CD4-positive, alpha-beta T cell (primary cell): ENCODE results near the gene ZNF143. TPM values are rescaled to one million over a fixed set of nuclear protein-coding genes. Genes with fewer than 3 reads are reported as not detected.

Source experiments
- ATAC-seq: fragments of 200-7000 bp; cut with Tn5 transposase; one replicate; pipeline ENCODE4 v1.10.0; 2022; ENCODE audit warnings: mild to moderate bottlenecking; ENCODE audit not compliant: poor library complexity
- CTCF ChIA-PET: fragments of 350-600 bp; sonication (Branson Sonifier 250); formaldehyde crosslinking; loops from one replicate; lab custom pipeline; 2021; ENCODE audit warnings: antibody characterized with exemption, inconsistent platforms; lab: Charles Lee
- POLR2A ChIA-PET: fragments of 350-600 bp; sonication (Branson Sonifier 250); formaldehyde crosslinking; loops from one replicate; lab custom pipeline; 2021; ENCODE audit warnings: antibody characterized with exemption, inconsistent platforms; lab: Charles Lee
- DNase-seq, 14 experiments: peaks; one replicate each; pipeline ENCODE4 v3.0.0-alpha.2; 2013 to 2020; ENCODE audit warnings: mixed read lengths in 2 of 14
- H3K27ac ChIP-seq, 2 donors: one replicate each; pipeline versions ENCODE4 v1.5.1 to v1.7.0; 2013; ENCODE audit warnings: low read length in 2 of 2, low read depth in 1 of 2, mild to moderate bottlenecking in 1 of 2
- H3K27me3 ChIP-seq, 2 experiments: 1 replicate in 1 of 2; 2 replicates in 1 of 2; pipeline versions ENCODE4 v1.6.1 to v1.7.0; 2013; ENCODE audit warnings: low read length in 2 of 2, control low read depth in 1 of 2, mild to moderate bottlenecking in 1 of 2, moderate library complexity in 1 of 2; ENCODE audit not compliant: insufficient read depth in 2 of 2, control insufficient read depth in 1 of 2
- H3K36me3 ChIP-seq: one replicate; pipeline ENCODE4 v1.6.1; 2013; ENCODE audit warnings: low read length, control low read depth; ENCODE audit not compliant: insufficient read depth
- H3K4me1 ChIP-seq: one replicate; pipeline ENCODE4 v1.6.1; 2013; ENCODE audit warnings: low read length, control low read depth; ENCODE audit not compliant: insufficient read depth
- H3K4me3 ChIP-seq: one replicate; pipeline ENCODE4 v1.5.1; 2013; ENCODE audit warnings: mild to moderate bottlenecking, low read length, moderate library complexity
- H3K9me3 ChIP-seq, 2 experiments: 1 replicate in 1 of 2; 2 replicates in 1 of 2; pipeline versions ENCODE4 v1.6.1 to v1.7.0; 2013; ENCODE audit warnings: low read length in 2 of 2, mild to moderate bottlenecking in 2 of 2, control low read depth in 1 of 2, moderate library complexity in 1 of 2; ENCODE audit not compliant: control insufficient read depth in 1 of 2, insufficient read depth in 1 of 2
- H3K27ac Mint-ChIP-seq: one replicate; pipeline ENCODE4 v1.8.0; 2020; ENCODE audit warnings: mixed read lengths
- H3K27me3 Mint-ChIP-seq: one replicate; pipeline ENCODE4 v1.8.0; 2021; ENCODE audit warnings: mixed read lengths
- H3K36me3 Mint-ChIP-seq: one replicate; pipeline ENCODE4 v1.8.0; 2021; ENCODE audit warnings: low read depth, mixed read lengths
- H3K4me1 Mint-ChIP-seq: one replicate; pipeline ENCODE4 v1.8.0; 2021; ENCODE audit warnings: low read depth, mixed read lengths
- H3K4me3 Mint-ChIP-seq: one replicate; pipeline ENCODE4 v1.8.0; 2020; ENCODE audit warnings: mild to moderate bottlenecking, mixed read lengths
- H3K9me3 Mint-ChIP-seq: one replicate; pipeline ENCODE4 v1.8.0; 2020; ENCODE audit warnings: mixed read lengths
- CTCF ChIP-seq: fragments of 200-600 bp; IDR thresholded peaks from one replicate; pipeline ENCODE4 v1.8.0; 2022; ENCODE audit warnings: antibody characterized with exemption, mild to moderate bottlenecking
- intact Hi-C, 2 experiments: fragments of 100-400 bp; cut with DNase I in 1 of 2; cut with micrococcal nuclease in 1 of 2; formaldehyde crosslinking; loops; one replicate each; pipeline versions ENCODE4 v1.15.1 to v1.9.0; 2023 to 2025; cut with DNase I, micrococcal nuclease
- total RNA-seq, 174 experiments: library from RNA in 2 of 174; stranded (reverse) in 2 of 174; gene quantifications; one replicate each; pipeline ENCODE4 v1.2.3 and lab custom pipeline; 2021 to 2026

Gene ZNF143
- total RNA-seq, 2 experiments from 2014 or later, result 18.0 to 20.3 TPM

- intact Hi-C loops, result no loop called here
- no peak overlapping the region for H3K4me3 Mint-ChIP-seq
- DNase-seq (no peak), ATAC-seq (no peak)
- no peak for TF ChIP-seq CTCF
- no peak overlapping the region for H3K27ac ChIP-seq
- H3K36me3 ChIP-seq, result peaks cover 42% of the 10 kb centered on the region
- H3K4me1 Mint-ChIP-seq, result no peaks in the 10 kb centered on the region
- H3K27me3 ChIP-seq, result no peaks in the 10 kb centered on the region
- H3K36me3 Mint-ChIP-seq, result peaks cover 42% of the 10 kb centered on the region
- ChIA-PET POLR2A (no interaction called here), CTCF (interaction anchor here (2.2 kb wide), 1 partner anchor 86 kb away, joined by 8 read pairs; no protein-coding TSS in a partner anchor)
- H3K27ac Mint-ChIP-seq, result no peak overlapping the region
- no peaks in the 10 kb centered on the region for H3K4me1 ChIP-seq
- no peaks in the 10 kb centered on the region for H3K27me3 Mint-ChIP-seq
- no peak overlapping the region for H3K4me3 ChIP-seq
- H3K9me3 ChIP-seq, result no peaks in the 10 kb centered on the region
- H3K9me3 Mint-ChIP-seq, result no peaks in the 10 kb centered on the region
Observed at GRCh38 chr11:9527481-9528135, 66.8 kb downstream of the ZNF143 start.

DNA sequence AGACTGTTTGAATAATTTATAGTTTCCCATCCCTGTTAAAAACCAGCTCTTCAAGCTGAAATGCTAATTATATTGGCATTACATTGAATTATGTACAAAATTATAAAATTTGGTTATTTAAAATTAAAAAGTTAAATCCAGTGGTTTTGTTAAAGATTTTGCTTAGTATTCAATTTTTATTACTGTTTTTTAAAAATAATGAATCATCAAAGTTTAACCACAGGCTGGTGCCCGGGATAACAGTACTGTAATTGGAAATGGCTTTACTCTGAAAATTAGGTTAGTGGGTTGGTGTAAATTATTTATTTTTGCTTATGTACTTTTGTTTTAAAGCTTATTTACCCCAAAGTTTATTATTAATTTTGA lies 67.3 kb downstream of the ZNF143 start:
- no peaks in the 10 kb centered on the region for H3K4me1 Mint-ChIP-seq
- Histone ChIP-seq H3K4me1 (no peaks in the 10 kb centered on the region), H3K9me3 (no peaks in the 10 kb centered on the region), H3K27me3 (no peaks in the 10 kb centered on the region), H3K4me3 (no peak overlapping the region), H3K36me3 (peaks cover 37% of the 10 kb centered on the region), H3K27ac (no peak overlapping the region)
- no peaks in the 10 kb centered on the region for H3K27me3 Mint-ChIP-seq
- CTCF ChIA-PET, result interaction anchor here (2.2 kb wide), 1 partner anchor 86 kb away, joined by 8 read pairs; no protein-coding TSS in a partner anchor
- no peak overlapping the region for H3K4me3 Mint-ChIP-seq
- intact Hi-C loops, result no loop called here
- ATAC-seq (no peak), DNase-seq (no peak)
- H3K9me3 Mint-ChIP-seq, result no peaks in the 10 kb centered on the region
- POLR2A ChIA-PET, result no interaction called here
- no peak for TF ChIP-seq CTCF
- H3K36me3 Mint-ChIP-seq, result peaks cover 39% of the 10 kb centered on the region
- H3K27ac Mint-ChIP-seq, result no peak overlapping the region

DNA sequence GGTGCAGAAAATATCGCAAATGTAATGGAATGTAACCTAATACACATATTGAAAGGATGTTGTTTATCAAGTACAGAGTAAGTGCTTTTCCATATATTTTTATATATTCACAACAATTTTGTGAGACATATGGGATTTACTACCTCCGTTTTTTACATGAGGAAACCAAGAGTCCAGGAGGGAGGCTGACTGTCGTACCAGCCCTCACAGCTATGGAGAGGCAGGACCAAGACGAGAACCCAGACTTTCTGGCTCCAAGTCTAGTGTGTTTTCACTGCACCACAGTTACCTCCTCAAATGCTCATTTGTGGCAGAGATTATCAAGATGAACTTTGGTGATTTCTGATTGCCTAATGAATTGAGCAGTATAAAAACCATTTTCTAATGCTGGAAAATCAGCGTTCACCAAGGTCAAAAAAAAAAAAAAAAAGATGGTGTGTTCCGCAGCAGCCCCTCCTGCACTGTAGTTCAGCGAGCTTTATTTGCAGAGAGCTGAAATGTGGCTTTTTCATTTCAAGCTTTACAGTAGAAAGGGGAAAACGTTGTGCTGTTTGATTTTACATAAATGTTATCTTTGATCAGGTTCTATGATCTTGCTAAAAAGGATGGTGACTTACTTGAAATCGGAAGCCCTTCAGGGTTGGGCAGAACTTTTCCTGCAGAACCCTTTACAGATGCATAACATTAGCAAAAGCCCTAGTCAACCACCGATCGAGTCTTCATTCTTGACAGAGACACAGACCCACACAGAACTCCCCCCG lies 67.9 kb downstream of the ZNF143 start:
- ChIA-PET CTCF (interaction anchor here (2.2 kb wide), 1 partner anchor 85 kb away, joined by 8 read pairs; no protein-coding TSS in a partner anchor), POLR2A (no interaction called here)
- Histone ChIP-seq H3K9me3 (no peaks in the 10 kb centered on the region), H3K36me3 (peaks cover 36% of the 10 kb centered on the region), H3K4me3 (no peak overlapping the region), H3K27ac (no peak overlapping the region), H3K4me1 (no peaks in the 10 kb centered on the region), H3K27me3 (no peaks in the 10 kb centered on the region)
- intact Hi-C loops, result no loop called here
- Mint-ChIP-seq H3K9me3 (no peaks in the 10 kb centered on the region), H3K27me3 (no peaks in the 10 kb centered on the region), H3K4me1 (no peaks in the 10 kb centered on the region), H3K4me3 (no peak overlapping the region), H3K27ac (no peak overlapping the region), H3K36me3 (peaks cover 38% of the 10 kb centered on the region)
- TF ChIP-seq CTCF, result no peak
- DNase-seq (no peak), ATAC-seq (no peak)
